GM12891 (cell line): ENCODE results near the gene PIK3CD.

Experiments
- DNase-seq: peaks from one replicate; pipeline ENCODE4 v3.0.0; 2011; ENCODE audit warnings: low spot score; ENCODE audit not compliant: insufficient read length
- FAIRE-seq: peaks from 2 replicates; lab custom pipeline; 2011; peaks lifted over from hg19 to GRCh38; lab: Jason Lieb, UNC
- PAX5 ChIP-seq: IDR thresholded peaks from 2 replicates; pipeline ENCODE4 v1.6.1; 2011; ENCODE audit warnings: low read length, moderate library complexity, mild to moderate bottlenecking; ENCODE audit not compliant: insufficient read depth, severe bottlenecking
- POLR2A ChIP-seq: IDR thresholded peaks from 2 replicates; pipeline ENCODE4 v1.6.1; 2011; ENCODE audit warnings: low read depth, low read length, control low read depth
- POLR2AphosphoS5 ChIP-seq: IDR thresholded peaks from 2 replicates; pipeline ENCODE4 v1.6.1; 2011; ENCODE audit warnings: low read depth, low read length, control low read depth
- POU2F2 ChIP-seq: IDR thresholded peaks from 2 replicates; pipeline ENCODE4 v1.6.1; 2011; ENCODE audit warnings: low read depth, mild to moderate bottlenecking, control low read depth, low read length, moderate library complexity
- SPI1 ChIP-seq: IDR thresholded peaks from 2 replicates; pipeline ENCODE4 v1.6.1; 2011; ENCODE audit warnings: low read depth, low read length, control low read depth
- TAF1 ChIP-seq: IDR thresholded peaks from 2 replicates; pipeline ENCODE4 v1.6.1; 2011; ENCODE audit warnings: low read depth, low read length, control low read depth

The PIK3CD gene

GRCh38 chr1:9722378-9722749 is 70.8 kb downstream of the PIK3CD start:
- no peak for TF ChIP-seq SPI1
- TF ChIP-seq POLR2AphosphoS5: peak; percentile 45; the same call in 1 of the 2 replicates
- DNase-seq (no peak), FAIRE-seq (no peak)

GRCh38 chr1:9723068-9723805 is 71.7 kb downstream of the PIK3CD start:
- FAIRE-seq (no peak), DNase-seq (no peak)
- TF ChIP-seq POLR2AphosphoS5: no peak
- TF ChIP-seq TAF1: no peak
- no peak for TF ChIP-seq SPI1
- no peak for TF ChIP-seq POU2F2
- TF ChIP-seq POLR2A: no peak
- no peak for TF ChIP-seq PAX5

- no peak for DNase-seq
- FAIRE-seq: no peak
- TF ChIP-seq SPI1 (no peak), PAX5 (no peak), POU2F2 (no peak), POLR2A (no peak), TAF1 (no peak), POLR2AphosphoS5 (no peak)
Measured at GRCh38 chr1:9723926-9724325, 72.4 kb downstream of the PIK3CD start.

GRCh38 chr1:9724706-9725476 is 73.4 kb downstream of the PIK3CD start:
- no peak for TF ChIP-seq POU2F2
- TF ChIP-seq POLR2A: no peak
- TF ChIP-seq TAF1: no peak
- no peak for TF ChIP-seq SPI1
- no peak for TF ChIP-seq POLR2AphosphoS5
- TF ChIP-seq PAX5: no peak
- peak; percentile 85 for DNase-seq
- FAIRE-seq: peak; percentile 81

GRCh38 chr1:9726406-9726805 is 74.9 kb downstream of the PIK3CD start:
- DNase-seq: no peak

GRCh38 chr1:9726905-9727595 is 75.5 kb downstream of the PIK3CD start:
- TF ChIP-seq POLR2A: no peak
- no peak for TF ChIP-seq TAF1
- TF ChIP-seq SPI1: no peak
- TF ChIP-seq POLR2AphosphoS5: no peak
- no peak for TF ChIP-seq POU2F2
- no peak for TF ChIP-seq PAX5
- FAIRE-seq (no peak), DNase-seq (no peak)

More at GRCh38 chr1:9726406-9726805, 74.9 kb downstream of the PIK3CD start:
- no peak for TF ChIP-seq POLR2A
- no peak for TF ChIP-seq SPI1
- no peak for TF ChIP-seq TAF1
- TF ChIP-seq PAX5: no peak
- TF ChIP-seq POLR2AphosphoS5: no peak
- TF ChIP-seq POU2F2: no peak
- FAIRE-seq: no peak

- DNase-seq (no peak), FAIRE-seq (no peak)
- TF ChIP-seq POLR2A (no peak), POU2F2 (0 out of 2 replicates have a peak, but pooled peaks have one; percentile 6), POLR2AphosphoS5 (no peak), SPI1 (no peak), PAX5 (no peak), TAF1 (no peak)
Measured at GRCh38 chr1:9728451-9729295, 77.1 kb downstream of the PIK3CD start.

- no peak for FAIRE-seq
- no peak for TF ChIP-seq SPI1
- no peak for TF ChIP-seq POLR2AphosphoS5
- TF ChIP-seq TAF1: no peak
- no peak for TF ChIP-seq POLR2A
- no peak for TF ChIP-seq POU2F2
- no peak for TF ChIP-seq PAX5
- DNase-seq: no peak
Measured at GRCh38 chr1:9729523-9729922, 78.0 kb downstream of the PIK3CD start.
